Duodenal mucosa (tissue), 2 donors: ENCODE results near the gene MAFG.
A peak's percentile ranks its signal among the peaks of the same experiment; 100 is the strongest.

Experiments
- H3K27ac ChIP-seq: one replicate; pipeline ENCODE4 v1.7.0; 2013; ENCODE audit warnings: low read depth, low read length
- H3K27me3 ChIP-seq, 2 donors: one replicate each; pipeline ENCODE4 v1.7.0; 2013; ENCODE audit warnings: low read length in 2 of 2, control low read depth in 1 of 2; ENCODE audit not compliant: insufficient read depth in 2 of 2, control insufficient read depth in 1 of 2
- H3K36me3 ChIP-seq, 2 donors: one replicate each; pipeline ENCODE4 v1.7.0; 2013; ENCODE audit warnings: low read length in 2 of 2, control low read depth in 1 of 2; ENCODE audit not compliant: insufficient read depth in 2 of 2, control insufficient read depth in 1 of 2
- H3K4me1 ChIP-seq, 2 donors: one replicate each; pipeline ENCODE4 v1.7.0; 2013; ENCODE audit warnings: low read length in 2 of 2, control low read depth in 1 of 2; ENCODE audit not compliant: insufficient read depth in 2 of 2, control insufficient read depth in 1 of 2
- H3K4me3 ChIP-seq, 2 donors: one replicate each; pipeline ENCODE4 v1.7.0; 2013; ENCODE audit warnings: low read length in 2 of 2, low read depth in 1 of 2
- H3K9ac ChIP-seq, 2 donors: one replicate each; pipeline ENCODE4 v1.7.0; 2013; ENCODE audit warnings: low read length in 2 of 2, low read depth in 1 of 2
- H3K9me3 ChIP-seq, 2 donors: one replicate each; pipeline ENCODE4 v1.7.0; 2013; ENCODE audit warnings: low read length in 2 of 2, control low read depth in 1 of 2; ENCODE audit not compliant: control insufficient read depth in 1 of 2

MAFG gene

GRCh38 chr17:81948635-81949378, 21.3 kb upstream of the MAFG start:
- Histone ChIP-seq H3K9me3 (no peaks in the 10 kb centered on the region), H3K27ac (no peak overlapping the region), H3K27me3 (no peaks in the 10 kb centered on the region), H3K36me3 (no peaks in the 10 kb centered on the region), H3K4me3 (no peak overlapping the region), H3K4me1 (no peaks in the 10 kb centered on the region), H3K9ac (no peak overlapping the region)

GRCh38 chr17:81947189-81947588, 19.7 kb upstream of the MAFG start, which contains the start of gene MYADML2:
MYADML2 (minus strand) TSS chr17:81947233; CDS start chr17:81941741, 5,492 bp downstream.
- Histone ChIP-seq H3K4me1 (no peaks in the 10 kb centered on the region), H3K27me3 (no peaks in the 10 kb centered on the region), H3K4me3 (no peak within 1 kb of the TSS), H3K36me3 (no peaks in the 10 kb centered on the region), H3K27ac (no peak within 1 kb of the TSS), H3K9ac (no peak within 1 kb of the TSS), H3K9me3 (no peaks in the 10 kb centered on the region)

- Histone ChIP-seq H3K27me3 (no peaks in the 10 kb centered on the region), H3K27ac (no peak overlapping the region), H3K4me3 (no peak overlapping the region), H3K9me3 (no peaks in the 10 kb centered on the region), H3K4me1 (peaks cover 0 to 18% of the 10 kb centered on the region in 2 donors), H3K9ac (no peak overlapping the region), H3K36me3 (no peaks in the 10 kb centered on the region)
These were observed 17.3 kb upstream of the MAFG start for GRCh38 chr17:81944858-81945257.

GRCh38 chr17:81942167-81942553, 14.6 kb upstream of the MAFG start:
- H3K27me3 ChIP-seq = no peaks in the 10 kb centered on the region
- peaks cover 0 to 18% of the 10 kb centered on the region in 2 donors for H3K4me1 ChIP-seq
- no peak overlapping the region for H3K9ac ChIP-seq
- H3K36me3 ChIP-seq = no peaks in the 10 kb centered on the region
- no peaks in the 10 kb centered on the region for H3K9me3 ChIP-seq
- H3K27ac ChIP-seq = no peak overlapping the region
- peak overlapping the region in 1 of 2 donors; percentile 59 for H3K4me3 ChIP-seq

- Histone ChIP-seq H3K9ac (no peak overlapping the region), H3K36me3 (no peaks in the 10 kb centered on the region), H3K9me3 (no peaks in the 10 kb centered on the region), H3K27ac (no peak overlapping the region), H3K4me3 (peak overlapping the region in 1 of 2 donors; percentile 59), H3K27me3 (no peaks in the 10 kb centered on the region), H3K4me1 (peaks cover 0 to 21% of the 10 kb centered on the region in 2 donors)
These were observed 14.1 kb upstream of the MAFG start for GRCh38 chr17:81941484-81942166.

- peak overlapping the region in 1 of 2 donors; percentile 59 for H3K4me3 ChIP-seq
- H3K9me3 ChIP-seq = no peaks in the 10 kb centered on the region
- H3K9ac ChIP-seq = no peak overlapping the region
- no peak overlapping the region for H3K27ac ChIP-seq
- peaks cover 0 to 25% of the 10 kb centered on the region in 2 donors for H3K4me1 ChIP-seq
- no peaks in the 10 kb centered on the region for H3K27me3 ChIP-seq
- H3K36me3 ChIP-seq = no peaks in the 10 kb centered on the region
These were observed 13.3 kb upstream of the MAFG start for GRCh38 chr17:81940538-81941483.

GRCh38 chr17:81939881-81940385, 12.4 kb upstream of the MAFG start:
- Histone ChIP-seq H3K9ac (no peak overlapping the region), H3K4me3 (no peak overlapping the region), H3K36me3 (no peaks in the 10 kb centered on the region), H3K4me1 (peaks cover 0 to 25% of the 10 kb centered on the region in 2 donors), H3K27me3 (no peaks in the 10 kb centered on the region), H3K9me3 (no peaks in the 10 kb centered on the region), H3K27ac (no peak overlapping the region)

- H3K4me1 ChIP-seq = peaks cover 0 to 25% of the 10 kb centered on the region in 2 donors
- no peaks in the 10 kb centered on the region for H3K27me3 ChIP-seq
- H3K9me3 ChIP-seq = no peaks in the 10 kb centered on the region
- no peak overlapping the region for H3K4me3 ChIP-seq
- H3K27ac ChIP-seq = no peak overlapping the region
- H3K9ac ChIP-seq = no peak overlapping the region
- H3K36me3 ChIP-seq = no peaks in the 10 kb centered on the region
These were observed 11.7 kb upstream of the MAFG start for GRCh38 chr17:81939218-81939617.

- H3K27ac ChIP-seq = no peak overlapping the region
- no peak overlapping the region for H3K9ac ChIP-seq
- no peaks in the 10 kb centered on the region for H3K9me3 ChIP-seq
- H3K4me1 ChIP-seq = peaks cover 7 to 19% of the 10 kb centered on the region in 2 donors
- H3K4me3 ChIP-seq = no peak overlapping the region
- no peaks in the 10 kb centered on the region for H3K36me3 ChIP-seq
- H3K27me3 ChIP-seq = no peaks in the 10 kb centered on the region
These were observed 8.2 kb upstream of the MAFG start for GRCh38 chr17:81935709-81936084.
